ENCODE measurements around the gene ANO3.
"Not testable (repeated sequence)": the region's sequence is repeated elsewhere in the genome, so short reads cannot be mapped to it uniquely, and the experiment has no call there.

Gene ANO3

GRCh38 chr11:26626346-26626745 lies 294.4 kb downstream of the ANO3 start:
- DNase-seq (ENCODE audit: low read depth), result peak; percentile 23

- DNase-seq (ENCODE audit: low read depth), result no peak
These were observed 300.8 kb downstream of the ANO3 start for GRCh38 chr11:26632691-26633159.

- DNase-seq (ENCODE audit: low read depth), result not testable (repeated sequence)
These were observed 311.4 kb downstream of the ANO3 start for GRCh38 chr11:26643314-26643713.

- DNase-seq (ENCODE audit: low read depth), result peak; percentile 78
These were observed 318.0 kb downstream of the ANO3 start for GRCh38 chr11:26649884-26650283.

GRCh38 chr11:26651916-26652315 lies 320.0 kb downstream of the ANO3 start:
- DNase-seq (ENCODE audit: low read depth), result no peak

GRCh38 chr11:26655287-26655686 lies 323.4 kb downstream of the ANO3 start:
- no peak for DNase-seq (ENCODE audit: low read depth)

GRCh38 chr11:26662916-26663315 lies 331.0 kb downstream of the ANO3 start:
- DNase-seq (ENCODE audit: low read depth), result no peak

- DNase-seq (ENCODE audit: low read depth), result no peak
These were observed 333.1 kb downstream of the ANO3 start for GRCh38 chr11:26665036-26665435.

GRCh38 chr11:26665946-26666345 lies 334.0 kb downstream of the ANO3 start:
- no peak for DNase-seq (ENCODE audit: low read depth)

GRCh38 chr11:26675233-26675928 lies 343.5 kb downstream of the ANO3 start:
- DNase-seq (ENCODE audit: low read depth), result no peak

- no peak for DNase-seq (ENCODE audit: low read depth)
These were observed 344.7 kb downstream of the ANO3 start for GRCh38 chr11:26676641-26677040.

GRCh38 chr11:26677566-26677965 lies 345.6 kb downstream of the ANO3 start:
- DNase-seq (ENCODE audit: low read depth), result no peak

GRCh38 chr11:26687351-26687750 lies 355.4 kb downstream of the ANO3 start:
- DNase-seq (ENCODE audit: low read depth), result no peak

- DNase-seq (ENCODE audit: low read depth), result no peak
These were observed 356.8 kb downstream of the ANO3 start for GRCh38 chr11:26688701-26689100.

- DNase-seq (ENCODE audit: low read depth), result no peak
These were observed 364.4 kb downstream of the ANO3 start for GRCh38 chr11:26696330-26696729.

GRCh38 chr11:26698224-26698623 lies 366.3 kb downstream of the ANO3 start:
- DNase-seq (ENCODE audit: low read depth), result no peak

- DNase-seq (ENCODE audit: low read depth), result no peak
These were observed 368.8 kb downstream of the ANO3 start for GRCh38 chr11:26700574-26701235.

- no peak for DNase-seq (ENCODE audit: low read depth)
These were observed 370.5 kb downstream of the ANO3 start for GRCh38 chr11:26702406-26702805.

GRCh38 chr11:26703411-26704191 lies 371.7 kb downstream of the ANO3 start:
- no peak for DNase-seq (ENCODE audit: low read depth)

- DNase-seq (ENCODE audit: low read depth), result no peak
These were observed 372.3 kb downstream of the ANO3 start for GRCh38 chr11:26704249-26704648.

GRCh38 chr11:26706181-26706580 lies 374.3 kb downstream of the ANO3 start:
- DNase-seq (ENCODE audit: low read depth), result no peak

- DNase-seq (ENCODE audit: low read depth), result no peak
These were observed 377.0 kb downstream of the ANO3 start for GRCh38 chr11:26708736-26709456.

Data from fibroblast of the conjunctiva (primary cell).